ENCODE measurements around the gene TIGIT.

GRCh38 chr3:114299421-114299820 is 5.6 kb downstream of the TIGIT start:
- no peak for TF ChIP-seq POLR2A (IDR thresholded peaks at IDR 0.05; ENCODE audit: insufficient read depth in 1 of 2, low read depth in 2 of 2, low read length in 2 of 2)
- TF ChIP-seq RAD21 (CRISPR knock-in tag; IDR thresholded peaks at IDR 0.05), result no peak
- no peak for TF ChIP-seq SRSF9 (IDR thresholded peaks at IDR 0.05; ENCODE audit: borderline replicate concordance, insufficient read depth, low read depth, low read length, poor library complexity, severe bottlenecking)
- TF ChIP-seq USF2 (IDR thresholded peaks at IDR 0.05; ENCODE audit: low read depth, low read length), result no peak
- no peak for TF ChIP-seq USF2 (CRISPR knock-in tag; IDR thresholded peaks at IDR 0.05; ENCODE audit: borderline replicate concordance)
- TF ChIP-seq NR2F6 (IDR thresholded peaks at IDR 0.05), result no peak
- TF ChIP-seq NR2F6 (CRISPR knock-in tag; IDR thresholded peaks at IDR 0.05), result no peak
- no peak for TF ChIP-seq NR3C1 (CRISPR knock-in tag; IDR thresholded peaks at IDR 0.05)
- no peak for TF ChIP-seq ZNF232 (CRISPR knock-in tag; IDR thresholded peaks at IDR 0.05; ENCODE audit: borderline replicate concordance)

All from HepG2 (cell line).